Mesothelial cell of epicardium (in vitro differentiated cells): ENCODE results near the gene TMPRSS4. TPM values are rescaled to one million over a fixed set of nuclear protein-coding genes. Genes with fewer than 3 reads are reported as not detected.

Source experiments
- DNase-seq, 2 experiments: peaks; one replicate each; pipeline ENCODE4 v3.0.0; 2021; ENCODE audit warnings: low spot score in 2 of 2; ENCODE audit not compliant: unreplicated experiment in 2 of 2
- H3K27ac Mint-ChIP-seq: 2 replicates; pipeline ENCODE4 v1.8.0; 2021; ENCODE audit warnings: mixed read lengths
- H3K27me3 Mint-ChIP-seq: 2 replicates; pipeline ENCODE4 v1.8.0; 2021; ENCODE audit warnings: low read depth, mixed read lengths
- H3K36me3 Mint-ChIP-seq: 2 replicates; pipeline ENCODE4 v1.8.0; 2021; ENCODE audit warnings: mixed read lengths
- H3K4me1 Mint-ChIP-seq: 2 replicates; pipeline ENCODE4 v1.8.0; 2021; ENCODE audit warnings: mixed read lengths
- H3K4me3 Mint-ChIP-seq: 2 replicates; pipeline ENCODE4 v1.8.0; 2021; ENCODE audit warnings: mild to moderate bottlenecking, moderate library complexity, mixed read lengths
- H3K9me3 Mint-ChIP-seq: 2 replicates; pipeline ENCODE4 v1.8.0; 2021; ENCODE audit warnings: mixed read lengths
- total RNA-seq: library from RNA; stranded (reverse); gene quantifications from 3 replicates; pipeline ENCODE4 v1.2.1, GENCODE V29; 2021
- TF ChIP-seq, protein P1 (sequence below): fragments of 200-600 bp; sonication (generic); IDR thresholded peaks from one replicate; pipeline ENCODE4 v1.5.0; 2021; ENCODE audit warnings: antibody characterized with exemption; ENCODE audit not compliant: unreplicated experiment

TMPRSS4 gene
- total RNA-seq, 1 donor from 2014 or later = 0.94 TPM

DNA sequence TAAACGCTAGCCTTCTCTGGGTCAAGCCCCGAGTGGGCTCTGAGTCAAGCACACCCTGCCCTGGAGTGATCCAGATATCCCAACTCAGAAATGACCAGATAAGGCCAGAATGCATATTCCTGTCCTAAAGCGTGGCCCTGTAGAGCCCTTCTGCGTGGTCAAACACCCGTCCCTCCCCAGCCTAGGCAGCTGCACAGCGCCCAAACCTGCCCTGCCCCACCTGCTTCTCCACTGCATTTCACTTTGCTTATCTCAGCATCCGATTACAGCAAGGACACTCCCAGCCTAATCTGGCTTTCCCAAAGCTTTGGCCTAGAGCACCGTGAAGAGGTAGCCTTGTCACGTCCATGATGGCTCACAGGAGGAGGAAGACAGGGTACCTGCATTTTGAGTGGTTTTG lies 11.9 kb upstream of the TMPRSS4 start:
- H3K36me3 Mint-ChIP-seq = no peaks in the 10 kb centered on the region
- no peak overlapping the region for H3K4me3 Mint-ChIP-seq
- H3K4me1 Mint-ChIP-seq = no peaks in the 10 kb centered on the region
- no peak for DNase-seq
- H3K27ac Mint-ChIP-seq = no peak overlapping the region
- no peaks in the 10 kb centered on the region for H3K9me3 Mint-ChIP-seq
- peaks cover 15% of the 10 kb centered on the region for H3K27me3 Mint-ChIP-seq
- TF ChIP-seq, protein P1, sequence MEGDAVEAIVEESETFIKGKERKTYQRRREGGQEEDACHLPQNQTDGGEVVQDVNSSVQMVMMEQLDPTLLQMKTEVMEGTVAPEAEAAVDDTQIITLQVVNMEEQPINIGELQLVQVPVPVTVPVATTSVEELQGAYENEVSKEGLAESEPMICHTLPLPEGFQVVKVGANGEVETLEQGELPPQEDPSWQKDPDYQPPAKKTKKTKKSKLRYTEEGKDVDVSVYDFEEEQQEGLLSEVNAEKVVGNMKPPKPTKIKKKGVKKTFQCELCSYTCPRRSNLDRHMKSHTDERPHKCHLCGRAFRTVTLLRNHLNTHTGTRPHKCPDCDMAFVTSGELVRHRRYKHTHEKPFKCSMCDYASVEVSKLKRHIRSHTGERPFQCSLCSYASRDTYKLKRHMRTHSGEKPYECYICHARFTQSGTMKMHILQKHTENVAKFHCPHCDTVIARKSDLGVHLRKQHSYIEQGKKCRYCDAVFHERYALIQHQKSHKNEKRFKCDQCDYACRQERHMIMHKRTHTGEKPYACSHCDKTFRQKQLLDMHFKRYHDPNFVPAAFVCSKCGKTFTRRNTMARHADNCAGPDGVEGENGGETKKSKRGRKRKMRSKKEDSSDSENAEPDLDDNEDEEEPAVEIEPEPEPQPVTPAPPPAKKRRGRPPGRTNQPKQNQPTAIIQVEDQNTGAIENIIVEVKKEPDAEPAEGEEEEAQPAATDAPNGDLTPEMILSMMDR = no peak

DNA sequence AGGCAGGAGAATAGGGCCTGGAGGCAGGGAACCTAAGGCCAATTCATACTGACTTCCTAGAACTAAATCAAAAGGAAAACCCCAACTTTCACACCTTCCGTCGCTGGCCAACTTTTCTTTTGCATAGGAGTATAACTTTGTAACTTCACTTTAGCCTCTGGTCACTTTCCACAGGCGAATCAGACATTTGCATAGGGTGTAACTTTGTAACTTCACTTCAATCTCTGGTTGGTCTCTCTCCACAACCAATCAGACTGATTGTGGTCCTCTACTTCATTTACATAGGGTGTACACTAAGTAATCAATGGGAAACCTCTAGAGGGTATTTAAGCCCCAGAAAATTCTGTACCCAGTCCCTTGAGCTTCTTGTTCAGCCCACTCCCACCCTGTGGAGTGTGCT lies 11.5 kb upstream of the TMPRSS4 start:
- Mint-ChIP-seq H3K4me3 (no peak overlapping the region), H3K27me3 (peaks cover 15% of the 10 kb centered on the region), H3K9me3 (no peaks in the 10 kb centered on the region), H3K27ac (no peak overlapping the region), H3K4me1 (no peaks in the 10 kb centered on the region), H3K36me3 (no peaks in the 10 kb centered on the region)
- TF ChIP-seq, protein P1 = no peak
- DNase-seq = no peak

DNA sequence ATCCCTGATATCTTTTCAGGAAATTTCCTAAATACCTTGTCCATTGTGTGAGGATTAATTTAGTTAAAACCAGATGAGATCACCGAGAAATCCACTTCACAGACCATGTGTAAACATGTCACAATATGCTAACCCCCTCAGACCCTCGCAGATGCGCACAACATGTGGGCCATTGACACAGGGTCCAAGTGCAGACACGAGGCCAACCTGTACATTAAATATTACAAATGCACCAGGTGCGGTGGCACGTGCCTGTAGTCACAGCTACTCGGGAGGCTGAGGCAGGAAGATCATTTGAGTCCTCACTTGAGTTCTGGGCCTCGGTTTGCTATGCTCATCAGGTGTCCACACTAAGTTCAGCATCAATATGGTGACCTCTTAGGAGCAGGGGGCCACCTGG lies 9.9 kb upstream of the TMPRSS4 start:
- no peak for DNase-seq
- Mint-ChIP-seq H3K9me3 (no peaks in the 10 kb centered on the region), H3K27ac (no peak overlapping the region), H3K27me3 (peaks cover 12% of the 10 kb centered on the region), H3K36me3 (no peaks in the 10 kb centered on the region), H3K4me1 (no peaks in the 10 kb centered on the region), H3K4me3 (no peak overlapping the region)
- TF ChIP-seq, protein P1 = no peak

DNA sequence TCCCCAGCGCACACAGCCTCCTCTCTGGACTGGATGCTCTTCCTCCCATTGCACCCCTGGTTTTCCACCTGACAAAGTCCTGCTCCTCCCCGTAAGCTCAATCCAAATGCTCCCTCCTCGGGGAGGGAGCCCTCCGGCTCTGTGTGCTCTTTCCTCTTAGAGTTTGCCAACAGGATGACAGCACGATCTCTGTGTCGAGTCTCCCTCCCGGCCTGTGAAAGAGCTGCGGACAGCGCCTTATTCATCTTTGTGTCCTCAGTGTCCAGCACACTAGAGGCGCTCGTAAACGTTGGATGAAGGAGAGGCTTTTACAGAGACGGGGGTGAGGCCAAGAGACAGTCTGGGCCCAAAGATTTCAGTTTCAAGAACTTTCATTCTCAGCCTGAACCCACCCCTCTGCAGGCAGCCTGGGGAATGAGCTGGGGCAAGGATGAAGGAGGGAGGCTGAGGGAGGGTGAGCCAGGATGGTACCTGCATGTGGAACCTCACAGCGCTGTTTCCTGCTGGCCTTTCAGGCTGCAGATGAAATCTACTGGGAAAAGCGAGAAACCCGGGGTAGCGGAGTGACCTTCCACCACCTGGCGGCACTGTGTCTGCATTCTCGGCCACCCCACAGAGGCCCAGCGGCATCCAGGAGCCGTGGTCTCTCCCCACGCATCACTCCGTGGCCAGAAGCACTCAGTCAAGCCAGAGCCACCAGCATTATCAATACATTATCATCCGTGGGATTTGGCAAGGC lies 8.5 kb upstream of the TMPRSS4 start:
- DNase-seq = no peak
- Mint-ChIP-seq H3K4me3 (no peak overlapping the region), H3K9me3 (no peaks in the 10 kb centered on the region), H3K27me3 (peaks cover 10% of the 10 kb centered on the region), H3K4me1 (no peaks in the 10 kb centered on the region), H3K36me3 (no peaks in the 10 kb centered on the region), H3K27ac (no peak overlapping the region)
- TF ChIP-seq, protein P1 = no peak

DNA sequence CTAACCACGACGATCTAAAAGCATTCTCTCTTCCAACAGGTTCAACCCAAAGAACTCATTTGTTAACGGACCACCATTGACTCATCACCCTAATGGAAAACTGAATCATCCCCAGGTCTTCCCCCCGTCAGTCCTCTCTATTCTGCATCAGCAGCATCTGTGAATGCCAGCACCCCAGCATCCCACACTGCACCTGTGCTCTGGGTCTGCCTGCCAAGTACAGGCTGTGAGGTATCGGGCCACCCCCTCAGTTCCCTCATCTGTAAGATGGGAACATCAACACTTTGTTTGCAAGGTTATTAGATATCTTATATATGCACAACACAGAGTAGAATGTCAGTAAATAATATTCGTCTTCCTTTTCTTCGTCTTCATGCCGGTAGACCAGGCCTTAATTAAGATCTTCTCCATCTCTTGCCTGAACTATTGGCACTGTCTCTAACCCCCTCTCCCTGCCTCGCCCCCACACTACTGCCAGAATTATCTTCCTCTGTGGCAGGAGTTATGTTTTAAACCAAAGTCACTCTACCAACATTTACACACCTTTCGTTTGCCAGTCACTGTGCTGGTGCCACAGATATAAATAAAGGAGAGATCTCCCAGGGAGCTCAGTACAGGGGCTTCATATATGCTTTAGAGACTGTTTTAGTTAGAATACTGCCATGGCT lies 7.8 kb upstream of the TMPRSS4 start:
- Mint-ChIP-seq H3K27me3 (peaks cover 10% of the 10 kb centered on the region), H3K27ac (no peak overlapping the region), H3K36me3 (no peaks in the 10 kb centered on the region), H3K4me1 (no peaks in the 10 kb centered on the region), H3K9me3 (no peaks in the 10 kb centered on the region), H3K4me3 (no peak overlapping the region)
- TF ChIP-seq, protein P1 = no peak
- DNase-seq = no peak
